ENCODE results near the gene VTI1A. TPM values are rescaled to one million over a fixed set of nuclear protein-coding genes. Genes with fewer than 3 reads are reported as not detected.
"Not testable (repeated sequence)": the region's sequence is repeated elsewhere in the genome, so short reads cannot be mapped to it uniquely, and the experiment has no call there.

The VTI1A gene
- total RNA-seq, 1 donor from 2014 or later: 30.1 TPM

DNA sequence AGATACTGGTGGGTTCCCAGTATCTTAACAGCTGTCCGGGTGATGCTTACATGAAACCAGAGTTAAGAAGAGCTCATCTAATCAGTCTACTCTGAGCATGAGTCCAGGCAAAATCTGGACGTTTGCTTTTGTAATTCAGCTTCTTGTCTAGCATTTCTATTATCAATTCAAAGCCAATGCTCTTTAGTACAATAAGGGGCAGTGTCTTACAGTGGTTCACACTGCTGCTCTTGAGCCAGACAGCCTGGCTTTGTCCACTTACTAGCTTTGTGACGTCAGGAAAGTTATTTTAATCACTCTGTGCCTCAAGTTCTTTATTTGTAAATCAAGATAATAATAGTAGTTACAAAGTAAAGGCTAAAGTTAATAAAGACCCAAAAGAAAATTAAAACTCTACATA is 275.7 kb downstream of the VTI1A start:
- no peak for TF ChIP-seq CTCF (conservative IDR thresholded peaks at IDR 0.05; ENCODE audit: low read depth, low read length)
- DNase-seq (ENCODE audit: low read depth): no peak
- H3K4me3 ChIP-seq (ENCODE audit: low read depth, low read length): no peak overlapping the region

DNA sequence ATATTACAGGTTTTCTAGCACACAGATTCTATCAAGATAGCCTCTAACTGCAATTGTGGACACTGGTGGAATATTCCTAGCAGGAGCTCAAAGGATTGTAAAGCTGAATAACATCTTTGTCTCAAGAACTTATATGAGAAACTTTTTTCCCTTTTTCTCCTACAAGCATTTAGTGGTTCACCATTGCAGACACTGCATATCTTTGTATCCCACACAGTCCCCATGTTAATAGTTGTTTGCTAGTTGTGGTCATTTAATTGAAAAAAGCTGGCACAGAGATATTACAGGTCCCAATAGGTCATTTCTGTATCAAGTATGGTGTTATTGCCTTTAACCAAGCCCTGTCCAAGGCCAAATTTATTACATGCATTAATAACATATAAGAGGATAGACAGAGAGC is 276.9 kb downstream of the VTI1A start:
- no peak overlapping the region for H3K4me3 ChIP-seq (ENCODE audit: low read depth, low read length)
- DNase-seq (ENCODE audit: low read depth): no peak
- no peak for TF ChIP-seq CTCF (conservative IDR thresholded peaks at IDR 0.05; ENCODE audit: low read depth, low read length)

GRCh38 chr10:112724404-112724991 is 277.5 kb downstream of the VTI1A start:
- TF ChIP-seq CTCF (conservative IDR thresholded peaks at IDR 0.05; ENCODE audit: low read depth, low read length): no peak
- H3K4me3 ChIP-seq (ENCODE audit: low read depth, low read length): no peak overlapping the region
- DNase-seq (ENCODE audit: low read depth): no peak

DNA sequence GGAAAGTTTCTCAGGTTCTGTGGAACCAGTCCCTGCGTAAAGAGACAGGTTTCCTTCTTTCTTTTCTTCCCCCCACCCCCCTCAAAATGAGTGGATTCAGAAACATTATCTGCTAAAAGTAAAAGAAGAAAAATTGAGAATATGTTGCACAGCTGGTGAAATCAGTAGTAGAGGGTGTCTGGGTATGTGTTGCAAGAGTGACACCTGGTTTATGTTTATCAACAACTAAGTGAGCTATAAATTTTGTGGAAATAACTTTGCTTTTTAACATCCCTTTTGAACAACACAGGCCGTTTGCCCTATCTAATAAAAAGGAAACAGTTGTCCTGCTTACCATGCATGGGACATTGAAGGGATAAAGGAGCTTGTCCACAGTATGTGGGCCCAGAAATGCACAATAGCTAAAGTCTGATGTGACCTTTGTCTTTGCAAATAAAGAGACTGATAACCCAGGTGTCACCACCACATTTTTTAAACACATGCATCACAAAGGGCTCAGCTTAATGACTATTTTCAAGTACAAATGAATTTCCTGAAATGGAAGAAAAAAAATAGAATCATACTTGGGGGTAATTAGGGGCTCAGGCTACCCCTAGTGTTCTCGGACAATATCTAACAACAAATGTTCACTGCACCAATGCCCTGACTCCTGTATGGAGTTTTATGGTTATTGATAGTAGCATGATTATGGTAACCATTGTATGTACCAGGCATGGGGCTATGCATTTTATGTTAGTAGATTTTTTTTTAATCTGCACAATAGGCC is 281.3 kb downstream of the VTI1A start:
- no peak for DNase-seq (ENCODE audit: low read depth)
- no peak for TF ChIP-seq CTCF (conservative IDR thresholded peaks at IDR 0.05; ENCODE audit: low read depth, low read length)
- no peak overlapping the region for H3K4me3 ChIP-seq (ENCODE audit: low read depth, low read length)

DNA sequence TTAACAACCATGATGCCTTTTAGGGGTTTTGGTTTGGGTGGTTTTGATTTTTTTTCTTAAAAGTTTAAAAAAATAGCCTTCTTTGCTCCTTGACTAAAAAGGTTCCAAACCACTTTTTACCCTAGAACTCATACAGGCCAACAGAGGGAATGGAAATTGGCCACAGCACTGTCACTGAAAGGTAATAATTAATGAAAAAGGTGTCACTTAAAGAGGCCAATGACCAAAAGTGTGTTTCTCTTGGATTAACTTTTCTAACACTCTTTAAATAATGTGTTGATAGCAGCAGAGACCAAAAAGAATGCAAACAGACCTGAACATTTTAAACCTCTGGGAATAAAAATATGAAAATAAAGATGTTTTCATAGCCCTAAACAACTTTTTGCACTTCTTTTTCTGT is 282.0 kb downstream of the VTI1A start:
- DNase-seq (ENCODE audit: low read depth): no peak
- no peak overlapping the region for H3K4me3 ChIP-seq (ENCODE audit: low read depth, low read length)
- no peak for TF ChIP-seq CTCF (conservative IDR thresholded peaks at IDR 0.05; ENCODE audit: low read depth, low read length)

- H3K4me3 ChIP-seq (ENCODE audit: low read depth, low read length); DNase-seq (ENCODE audit: low read depth): not testable (repeated sequence)
These were observed 284.4 kb downstream of the VTI1A start for GRCh38 chr10:112731450-112731849.

- TF ChIP-seq CTCF (conservative IDR thresholded peaks at IDR 0.05; ENCODE audit: low read depth, low read length): no peak
- DNase-seq (ENCODE audit: low read depth): no peak
These were observed 285.4 kb downstream of the VTI1A start for GRCh38 chr10:112732277-112732921.

More at GRCh38 chr10:112732277-112732921, 285.4 kb downstream of the VTI1A start:
- no peak overlapping the region for H3K4me3 ChIP-seq (ENCODE audit: low read depth, low read length)

Data from epithelial cell of proximal tubule (primary cell).